ENCODE data around the gene IL4R.

IL4R gene

GRCh38 chr16:27293343-27293742 lies 20.4 kb upstream of the IL4R start:
- no peak overlapping the region for H2BK12ac ChIP-seq (ENCODE audit: low read length in 2 of 2)
- no peak overlapping the region for H4K8ac ChIP-seq (ENCODE audit: low read length)
- no peak for DNase-seq
- H3K18ac ChIP-seq (ENCODE audit: low read depth in 1 of 2, low read length in 2 of 2): no peak overlapping the region
- H3K9ac ChIP-seq (ENCODE audit: low read length): no peak overlapping the region
- no peak overlapping the region for H3K4ac ChIP-seq (ENCODE audit: low read depth in 1 of 2, low read length in 2 of 2)
- no peak overlapping the region for H3K14ac ChIP-seq (ENCODE audit: low read length in 2 of 2)
- no peak overlapping the region for H2AFZ ChIP-seq (ENCODE audit: low read depth, low read length)
- H2BK120ac ChIP-seq (ENCODE audit: low read depth, low read length): no peak overlapping the region
- WGBS: 94% methylated on average over 3 of the region's 5 CpGs
- no peak overlapping the region for H2BK5ac ChIP-seq (ENCODE audit: low read depth, low read length, poor library complexity, severe bottlenecking)
- no peak overlapping the region for H3K23ac ChIP-seq (ENCODE audit: low read length in 2 of 2)
- H2AK5ac ChIP-seq (ENCODE audit: low read length, severe bottlenecking): no peak overlapping the region
- H3K27me3 ChIP-seq (ENCODE audit: control insufficient read depth in 1 of 2, insufficient read depth in 1 of 2, low read length in 2 of 2): no peaks in the 10 kb centered on the region
- H2BK15ac ChIP-seq (ENCODE audit: low read depth, poor library complexity, severe bottlenecking): no peak overlapping the region
- H3K79me1 ChIP-seq (replicated peaks; ENCODE audit: low read length, poor library complexity, severe bottlenecking): no peaks in the 10 kb centered on the region
- H3K4me1 ChIP-seq (ENCODE audit: control insufficient read depth, insufficient read depth, low read depth, low read length): peaks cover 3% of the 10 kb centered on the region
- H3K4me3 ChIP-seq (ENCODE audit: insufficient read depth in 1 of 2, low read depth in 1 of 2, low read length in 2 of 2): no peak overlapping the region
- H3K4me2 ChIP-seq (ENCODE audit: low read length, poor library complexity, severe bottlenecking): no peak overlapping the region
- no peak overlapping the region for H3K27ac ChIP-seq (ENCODE audit: low read length, poor library complexity, severe bottlenecking)
- H4K91ac ChIP-seq (ENCODE audit: low read length): no peak overlapping the region
- H3K36me3 ChIP-seq (ENCODE audit: control insufficient read depth in 1 of 2, insufficient read depth in 2 of 2, low read depth in 1 of 2, low read length in 2 of 2): no peaks in the 10 kb centered on the region
- H3K9me3 ChIP-seq (ENCODE audit: control insufficient read depth, low read length): no peaks in the 10 kb centered on the region

- no peak overlapping the region for H3K9ac ChIP-seq (ENCODE audit: low read length)
- no peak overlapping the region for H2BK15ac ChIP-seq (ENCODE audit: low read depth, poor library complexity, severe bottlenecking)
- H3K14ac ChIP-seq (ENCODE audit: low read length in 2 of 2): no peak overlapping the region
- no peak overlapping the region for H2AK5ac ChIP-seq (ENCODE audit: low read length, severe bottlenecking)
- no peak overlapping the region for H3K23ac ChIP-seq (ENCODE audit: low read length in 2 of 2)
- H3K27me3 ChIP-seq (ENCODE audit: control insufficient read depth in 1 of 2, insufficient read depth in 1 of 2, low read length in 2 of 2): no peaks in the 10 kb centered on the region
- H4K8ac ChIP-seq (ENCODE audit: low read length): no peak overlapping the region
- no peak overlapping the region for H3K4ac ChIP-seq (ENCODE audit: low read depth in 1 of 2, low read length in 2 of 2)
- no peak for DNase-seq
- no peak overlapping the region for H3K4me2 ChIP-seq (ENCODE audit: low read length, poor library complexity, severe bottlenecking)
- H3K27ac ChIP-seq (ENCODE audit: low read length, poor library complexity, severe bottlenecking): no peak overlapping the region
- H4K91ac ChIP-seq (ENCODE audit: low read length): no peak overlapping the region
- no peak overlapping the region for H2BK12ac ChIP-seq (ENCODE audit: low read length in 2 of 2)
- no peak overlapping the region for H2BK120ac ChIP-seq (ENCODE audit: low read depth, low read length)
- no peak overlapping the region for H3K18ac ChIP-seq (ENCODE audit: low read depth in 1 of 2, low read length in 2 of 2)
- H2AFZ ChIP-seq (ENCODE audit: low read depth, low read length): no peak overlapping the region
- no peaks in the 10 kb centered on the region for H3K79me1 ChIP-seq (replicated peaks; ENCODE audit: low read length, poor library complexity, severe bottlenecking)
- no peaks in the 10 kb centered on the region for H3K9me3 ChIP-seq (ENCODE audit: control insufficient read depth, low read length)
- no peak overlapping the region for H3K4me3 ChIP-seq (ENCODE audit: insufficient read depth in 1 of 2, low read depth in 1 of 2, low read length in 2 of 2)
- 90% methylated on average over 3 of the region's 5 CpGs for WGBS
- no peaks in the 10 kb centered on the region for H3K36me3 ChIP-seq (ENCODE audit: control insufficient read depth in 1 of 2, insufficient read depth in 2 of 2, low read depth in 1 of 2, low read length in 2 of 2)
- no peaks in the 10 kb centered on the region for H3K4me1 ChIP-seq (ENCODE audit: control insufficient read depth, insufficient read depth, low read depth, low read length)
- no peak overlapping the region for H2BK5ac ChIP-seq (ENCODE audit: low read depth, low read length, poor library complexity, severe bottlenecking)
Measured at GRCh38 chr16:27298132-27298531, 15.6 kb upstream of the IL4R start.

- Histone ChIP-seq H3K14ac (ENCODE audit: low read length in 2 of 2) (no peak overlapping the region), H3K4me2 (ENCODE audit: low read length, poor library complexity, severe bottlenecking) (no peak overlapping the region), H2BK12ac (ENCODE audit: low read length in 2 of 2) (no peak overlapping the region), H2BK15ac (ENCODE audit: low read depth, poor library complexity, severe bottlenecking) (no peak overlapping the region), H4K8ac (ENCODE audit: low read length) (no peak overlapping the region), H3K9me3 (ENCODE audit: control insufficient read depth, low read length) (no peaks in the 10 kb centered on the region), H3K27ac (ENCODE audit: low read length, poor library complexity, severe bottlenecking) (no peak overlapping the region), H3K79me1 (replicated peaks; ENCODE audit: low read length, poor library complexity, severe bottlenecking) (no peaks in the 10 kb centered on the region), H3K4me1 (ENCODE audit: control insufficient read depth, insufficient read depth, low read depth, low read length) (no peaks in the 10 kb centered on the region), H3K9ac (ENCODE audit: low read length) (no peak overlapping the region), H3K27me3 (ENCODE audit: control insufficient read depth in 1 of 2, insufficient read depth in 1 of 2, low read length in 2 of 2) (no peaks in the 10 kb centered on the region), H2BK120ac (ENCODE audit: low read depth, low read length) (no peak overlapping the region), H4K91ac (ENCODE audit: low read length) (no peak overlapping the region), H3K18ac (ENCODE audit: low read depth in 1 of 2, low read length in 2 of 2) (no peak overlapping the region), H2AFZ (ENCODE audit: low read depth, low read length) (no peak overlapping the region), H2BK5ac (ENCODE audit: low read depth, low read length, poor library complexity, severe bottlenecking) (no peak overlapping the region), H3K4me3 (ENCODE audit: insufficient read depth in 1 of 2, low read depth in 1 of 2, low read length in 2 of 2) (no peak overlapping the region), H3K23ac (ENCODE audit: low read length in 2 of 2) (no peak overlapping the region), H2AK5ac (ENCODE audit: low read length, severe bottlenecking) (no peak overlapping the region), H3K4ac (ENCODE audit: low read depth in 1 of 2, low read length in 2 of 2) (no peak overlapping the region), H3K36me3 (ENCODE audit: control insufficient read depth in 1 of 2, insufficient read depth in 2 of 2, low read depth in 1 of 2, low read length in 2 of 2) (no peaks in the 10 kb centered on the region)
- 88% methylated on average over 3 of the region's 3 CpGs for WGBS
- DNase-seq: no peak
Measured at GRCh38 chr16:27301236-27301861, 12.4 kb upstream of the IL4R start.

GRCh38 chr16:27302126-27302525 lies 11.6 kb upstream of the IL4R start:
- H2AFZ ChIP-seq (ENCODE audit: low read depth, low read length): no peak overlapping the region
- H3K4me2 ChIP-seq (ENCODE audit: low read length, poor library complexity, severe bottlenecking): no peak overlapping the region
- no peak overlapping the region for H3K14ac ChIP-seq (ENCODE audit: low read length in 2 of 2)
- no peak overlapping the region for H4K8ac ChIP-seq (ENCODE audit: low read length)
- WGBS: 97% methylated on average over 3 of the region's 3 CpGs
- H3K4me3 ChIP-seq (ENCODE audit: insufficient read depth in 1 of 2, low read depth in 1 of 2, low read length in 2 of 2): no peak overlapping the region
- H2BK12ac ChIP-seq (ENCODE audit: low read length in 2 of 2): no peak overlapping the region
- no peak overlapping the region for H2BK15ac ChIP-seq (ENCODE audit: low read depth, poor library complexity, severe bottlenecking)
- H3K9me3 ChIP-seq (ENCODE audit: control insufficient read depth, low read length): no peaks in the 10 kb centered on the region
- no peaks in the 10 kb centered on the region for H3K79me1 ChIP-seq (replicated peaks; ENCODE audit: low read length, poor library complexity, severe bottlenecking)
- H4K91ac ChIP-seq (ENCODE audit: low read length): no peak overlapping the region
- no peak overlapping the region for H3K9ac ChIP-seq (ENCODE audit: low read length)
- no peak overlapping the region for H3K4ac ChIP-seq (ENCODE audit: low read depth in 1 of 2, low read length in 2 of 2)
- no peaks in the 10 kb centered on the region for H3K4me1 ChIP-seq (ENCODE audit: control insufficient read depth, insufficient read depth, low read depth, low read length)
- no peak overlapping the region for H2AK5ac ChIP-seq (ENCODE audit: low read length, severe bottlenecking)
- H2BK5ac ChIP-seq (ENCODE audit: low read depth, low read length, poor library complexity, severe bottlenecking): no peak overlapping the region
- H3K27me3 ChIP-seq (ENCODE audit: control insufficient read depth in 1 of 2, insufficient read depth in 1 of 2, low read length in 2 of 2): no peaks in the 10 kb centered on the region
- no peaks in the 10 kb centered on the region for H3K36me3 ChIP-seq (ENCODE audit: control insufficient read depth in 1 of 2, insufficient read depth in 2 of 2, low read depth in 1 of 2, low read length in 2 of 2)
- no peak for DNase-seq
- H3K27ac ChIP-seq (ENCODE audit: low read length, poor library complexity, severe bottlenecking): no peak overlapping the region
- no peak overlapping the region for H3K23ac ChIP-seq (ENCODE audit: low read length in 2 of 2)
- no peak overlapping the region for H2BK120ac ChIP-seq (ENCODE audit: low read depth, low read length)
- no peak overlapping the region for H3K18ac ChIP-seq (ENCODE audit: low read depth in 1 of 2, low read length in 2 of 2)
